GM19328 (cell line): ENCODE results near the gene PTPN4.
"Not testable (repeated sequence)": the region's sequence is repeated elsewhere in the genome, so short reads cannot be mapped to it uniquely, and the experiment has no call there.

Source experiments
- ATAC-seq: cut with Tn5 transposase; IDR thresholded peaks from one replicate; pipeline ENCODE4 v1.9.1; 2021; ENCODE audit warnings: mild to moderate bottlenecking, moderate library complexity; ENCODE audit not compliant: unreplicated experiment

Gene PTPN4

GRCh38 chr2:119764832-119765231, 5.1 kb downstream of the PTPN4 start:
- no peak for ATAC-seq

- no peak for ATAC-seq
These were observed 5.8 kb downstream of the PTPN4 start for GRCh38 chr2:119765433-119766002.

GRCh38 chr2:119766944-119767343, 7.2 kb downstream of the PTPN4 start:
- ATAC-seq: no peak

GRCh38 chr2:119768742-119769141, 9.0 kb downstream of the PTPN4 start:
- ATAC-seq: no peak

GRCh38 chr2:119769645-119770044, 9.9 kb downstream of the PTPN4 start:
- ATAC-seq: no peak

- no peak for ATAC-seq
These were observed 11.6 kb downstream of the PTPN4 start for GRCh38 chr2:119771331-119771730.

- ATAC-seq: no peak
These were observed 12.4 kb downstream of the PTPN4 start for GRCh38 chr2:119772128-119772527.

GRCh38 chr2:119772767-119773166, 13.0 kb downstream of the PTPN4 start:
- no peak for ATAC-seq

GRCh38 chr2:119774026-119774425, 14.3 kb downstream of the PTPN4 start:
- no peak for ATAC-seq

- no peak for ATAC-seq
These were observed 15.4 kb downstream of the PTPN4 start for GRCh38 chr2:119775102-119775501.

- no peak for ATAC-seq
These were observed 22.7 kb downstream of the PTPN4 start for GRCh38 chr2:119782308-119783027.

- ATAC-seq: no peak
These were observed 25.2 kb downstream of the PTPN4 start for GRCh38 chr2:119784876-119785275.

- no peak for ATAC-seq
These were observed 26.6 kb downstream of the PTPN4 start for GRCh38 chr2:119786295-119786694.

GRCh38 chr2:119788752-119789151, 29.0 kb downstream of the PTPN4 start:
- ATAC-seq: no peak

- no peak for ATAC-seq
These were observed 30.7 kb downstream of the PTPN4 start for GRCh38 chr2:119790466-119790865.

GRCh38 chr2:119792907-119793312, 33.2 kb downstream of the PTPN4 start:
- ATAC-seq: no peak

- no peak for ATAC-seq
These were observed 34.5 kb downstream of the PTPN4 start for GRCh38 chr2:119794237-119794636.

GRCh38 chr2:119795309-119796303, 35.9 kb downstream of the PTPN4 start:
- ATAC-seq: no peak

GRCh38 chr2:119800376-119800902, 40.7 kb downstream of the PTPN4 start:
- no peak for ATAC-seq

GRCh38 chr2:119801040-119801439, 41.3 kb downstream of the PTPN4 start:
- no peak for ATAC-seq

GRCh38 chr2:119801989-119802388, 42.3 kb downstream of the PTPN4 start:
- not testable (repeated sequence) for ATAC-seq
